ACHN (cell line): Measurements from ENCODE around the gene FSD1L.
A peak's percentile ranks its signal among the peaks of the same experiment; 100 is the strongest.

Experiments used
- DNase-seq: peaks from one replicate; pipeline ENCODE4 v3.0.0-alpha.2; 2015
- in situ Hi-C: cut with HindIII; loops from 2 replicates; pipeline ENCODE4 v1.10.0; 2017; ENCODE audit warnings: low sequenced_read_pairs, low pct_ligation_motif_present, low pct_unique_long_range_greater_than_20kb

The FSD1L gene

DNA sequence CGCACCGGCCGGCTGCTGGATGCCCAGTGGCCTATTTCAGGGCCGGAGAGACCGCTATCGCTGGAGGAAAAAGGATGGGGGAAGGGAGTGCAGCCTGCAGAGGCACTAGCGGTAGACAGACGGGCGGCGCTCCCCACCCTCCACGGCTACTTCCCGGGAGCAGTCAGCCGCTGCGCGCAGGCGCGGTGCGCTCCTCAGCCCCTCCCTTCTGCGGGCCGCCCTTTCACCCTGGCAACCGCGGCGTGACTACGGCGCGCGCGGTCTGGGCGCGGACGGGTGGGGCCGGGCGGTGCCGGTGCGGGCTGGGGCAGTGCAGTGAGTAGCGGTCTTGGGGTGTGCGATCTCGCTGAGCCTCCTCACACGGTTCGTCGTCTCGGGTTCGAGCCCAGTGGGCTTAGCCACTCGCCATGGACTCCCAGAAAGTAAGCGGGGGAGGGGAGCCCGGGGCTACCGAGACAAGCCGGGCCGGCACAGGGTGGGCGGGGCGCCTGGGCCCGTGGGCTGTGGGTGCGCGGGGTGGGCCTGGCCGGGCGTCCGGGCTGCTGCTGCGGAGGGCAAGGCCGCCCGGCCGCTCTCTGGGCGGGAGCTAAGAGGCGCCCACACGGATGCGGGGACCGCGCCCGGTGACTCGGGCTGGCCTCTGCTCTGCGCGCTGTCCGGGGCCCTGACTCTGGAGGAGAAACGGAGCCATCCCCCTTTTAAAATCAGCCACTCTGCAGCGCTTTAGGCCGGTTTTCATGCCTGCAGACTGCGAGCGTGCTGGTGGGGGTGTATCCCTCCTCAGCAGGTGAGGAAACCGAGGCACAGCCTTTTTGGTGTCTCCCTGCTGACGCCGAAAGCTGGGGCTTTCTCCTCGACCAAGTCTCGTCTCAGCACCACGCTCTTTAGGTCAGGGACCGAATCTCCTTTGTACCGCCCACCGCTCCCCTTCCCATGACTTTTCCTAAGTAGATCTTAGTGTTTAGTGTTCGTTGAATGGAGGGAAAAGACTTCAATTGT, at the start of gene FSD1L:
Gene FSD1L (plus strand): TSS at position 221 of the 999 bp plus-strand sequence. CDS start 187 bp downstream, at position 408.
- DNase-seq, result peak; percentile 91
- in situ Hi-C loops, result no loop called here

DNA sequence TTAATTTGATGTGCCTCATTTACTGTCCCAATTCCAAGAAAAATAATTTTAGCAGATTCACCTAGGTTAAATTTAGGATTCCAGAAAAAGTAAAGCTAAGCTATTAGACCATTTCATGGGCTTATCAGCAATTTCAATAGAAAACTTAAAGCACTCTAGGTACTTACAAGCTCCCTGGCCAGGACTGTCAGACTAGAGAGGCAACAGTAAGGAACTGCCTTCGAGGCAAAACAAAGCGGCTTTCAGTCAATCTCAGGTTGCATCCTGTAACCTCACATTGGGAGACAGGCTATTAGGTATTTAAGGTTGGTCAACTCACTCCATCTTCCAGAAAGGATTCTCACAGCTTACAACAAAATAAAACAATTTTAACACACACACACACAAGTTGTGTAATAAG, 48.7 kb upstream of the FSD1L start:
- in situ Hi-C loops, result no loop called here
- DNase-seq, result no peak

DNA sequence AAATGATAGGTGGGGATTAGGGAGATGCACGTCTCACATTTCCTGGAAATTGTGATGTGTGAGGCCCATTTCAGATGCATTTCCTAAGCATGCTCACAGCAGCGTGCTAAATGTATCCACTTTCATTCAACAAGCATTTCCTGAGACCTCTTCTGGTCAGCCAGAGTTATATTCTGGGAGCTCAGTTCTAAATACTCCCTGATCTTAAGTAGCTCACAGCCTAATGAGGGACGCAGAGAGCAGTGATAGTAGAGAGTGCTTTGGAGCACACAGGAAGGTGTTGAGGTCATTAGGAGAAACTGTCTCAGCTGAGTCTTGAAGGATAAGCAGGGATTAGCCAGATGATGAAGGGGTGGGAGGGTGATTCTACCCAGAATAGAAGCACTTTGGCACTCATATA, 46.2 kb upstream of the FSD1L start:
- no peak for DNase-seq
- in situ Hi-C loops, result no loop called here

DNA sequence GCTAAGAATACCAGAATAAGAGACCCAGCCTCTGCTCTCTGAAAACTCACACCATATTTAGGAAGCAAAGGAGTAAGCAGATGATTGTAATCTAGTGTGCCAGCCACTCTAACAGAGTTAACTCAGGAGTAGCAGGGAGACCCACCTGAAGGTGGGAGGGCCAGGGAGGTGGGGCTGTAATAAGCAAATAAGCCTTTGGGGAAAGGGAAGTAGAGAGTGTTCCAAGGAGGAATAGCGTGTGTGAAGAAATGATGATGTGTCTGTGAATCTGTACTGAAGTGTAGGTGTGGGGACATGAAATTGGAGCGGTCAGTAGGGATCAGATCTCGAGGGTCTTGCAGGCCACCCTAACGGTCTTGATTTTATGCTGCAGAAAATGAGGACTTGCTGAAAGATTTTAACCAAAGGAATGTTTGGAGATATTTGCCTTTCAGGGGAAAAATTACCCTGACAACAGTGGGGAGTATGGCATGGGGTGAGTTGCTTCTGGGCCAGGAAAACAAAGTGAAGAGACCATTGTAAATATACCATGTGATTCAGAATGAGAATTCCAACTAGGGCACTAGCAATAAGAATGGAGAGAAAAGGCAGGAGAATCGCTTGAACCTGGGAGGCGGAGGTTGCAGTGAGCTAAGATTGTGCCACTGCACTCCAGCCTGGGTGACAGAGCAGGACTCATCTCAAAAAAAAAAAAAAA, 44.1 kb upstream of the FSD1L start:
- DNase-seq, result no peak
- in situ Hi-C loops, result no loop called here

DNA sequence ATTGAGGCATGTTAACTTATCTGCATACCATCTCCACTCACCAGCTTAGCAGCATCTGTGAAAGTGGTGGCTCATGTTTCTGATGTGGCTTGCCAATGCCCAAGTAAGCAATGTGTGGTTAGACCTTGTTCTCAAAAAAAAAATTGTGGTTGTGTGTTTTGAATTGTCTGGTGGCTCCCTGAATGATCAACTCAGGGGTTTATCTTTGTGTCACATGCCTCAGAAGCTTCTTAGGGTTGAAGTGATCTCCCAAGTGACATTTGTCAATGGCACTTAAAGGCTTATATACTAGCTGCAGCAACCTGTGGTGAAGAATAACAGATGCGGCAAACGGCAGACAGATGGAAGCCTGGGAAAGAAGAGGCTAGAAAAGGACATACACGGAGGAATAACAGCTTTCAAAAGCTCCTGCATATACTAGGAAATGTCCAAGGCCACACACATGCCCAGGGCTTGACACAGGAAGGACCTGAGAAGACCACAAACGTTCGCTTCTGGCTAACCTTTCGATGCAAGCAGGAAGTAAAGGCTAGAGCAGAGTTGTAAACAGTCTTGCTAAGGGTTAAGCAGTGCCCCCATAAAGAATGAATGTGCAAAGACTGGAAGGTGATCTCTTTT, 42.2 kb upstream of the FSD1L start:
- peak; percentile 4 for DNase-seq
- in situ Hi-C loops, result no loop called here

DNA sequence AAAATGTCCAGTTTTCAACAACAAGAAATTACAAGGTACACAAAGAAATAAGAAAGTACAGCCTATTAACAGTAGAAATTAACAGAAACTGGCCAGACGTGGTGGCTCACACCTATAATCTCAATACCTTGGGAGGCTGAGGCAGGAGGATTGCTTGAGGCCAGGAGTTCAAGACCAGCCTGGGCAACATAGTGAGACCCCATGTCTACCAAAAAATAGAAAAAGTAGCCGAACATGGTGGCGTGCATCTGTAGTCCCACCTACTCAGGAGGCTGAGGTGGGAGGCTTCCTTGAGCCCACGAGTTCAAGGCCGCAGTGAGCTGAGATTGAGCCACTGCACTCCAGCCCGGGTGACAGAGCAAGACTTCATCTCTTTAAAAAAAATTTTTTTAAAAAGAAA, 41.5 kb upstream of the FSD1L start:
- no peak for DNase-seq
- in situ Hi-C loops, result no loop called here

DNA sequence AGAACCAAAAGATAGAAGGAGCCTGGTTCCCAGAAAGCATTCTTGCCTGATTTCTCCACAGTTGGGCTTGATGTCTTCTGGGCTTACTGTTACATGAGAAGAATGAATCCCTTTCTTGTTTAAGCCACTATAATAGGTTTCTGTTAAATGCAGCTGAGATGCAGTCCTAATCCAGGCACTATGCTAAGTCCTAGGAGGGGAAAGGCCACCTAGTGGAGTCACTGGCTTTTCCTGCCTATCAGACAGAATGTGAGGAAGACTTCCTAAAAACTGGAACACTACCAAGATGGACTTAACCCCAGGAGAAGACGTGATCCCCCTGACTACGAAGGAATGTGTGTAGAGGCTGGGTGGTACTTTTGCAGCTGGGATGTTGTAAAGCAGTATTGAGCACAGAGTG, 34.3 kb upstream of the FSD1L start:
- peak; percentile 43 for DNase-seq
- in situ Hi-C loops, result no loop called here

DNA sequence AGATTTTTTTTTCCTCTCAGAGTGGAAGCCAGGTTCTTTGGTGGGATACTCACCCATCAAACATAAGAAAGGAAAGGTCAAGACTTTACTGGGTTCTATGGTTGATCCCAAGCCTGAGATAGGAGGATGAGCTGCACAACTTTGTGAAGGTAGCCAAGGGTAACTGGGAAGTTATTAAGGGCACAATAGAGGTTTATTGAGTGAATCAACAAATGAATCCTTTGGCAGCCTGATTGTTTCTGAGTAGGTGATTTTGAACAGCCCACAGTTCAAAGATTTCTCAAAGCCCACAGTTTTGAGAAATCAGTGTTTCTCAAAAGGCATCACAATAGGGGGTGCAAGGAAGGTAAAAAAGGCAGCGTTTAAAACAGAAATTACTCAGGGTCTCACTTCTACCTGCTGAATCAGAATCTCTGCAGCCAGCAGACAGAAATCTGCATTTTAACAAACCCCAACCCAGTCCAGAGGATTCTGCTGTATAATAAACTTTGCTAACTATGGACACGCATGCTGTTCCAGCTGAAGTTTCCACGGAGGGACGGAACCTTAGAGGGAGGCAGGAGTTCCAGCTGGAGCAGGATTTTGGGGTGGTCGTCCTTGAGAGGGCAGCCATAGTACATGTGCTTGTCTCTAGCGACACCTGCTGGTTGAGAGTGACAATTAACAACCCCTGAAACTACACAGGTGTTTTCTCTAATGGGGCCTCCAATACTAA, 32.7 kb upstream of the FSD1L start:
- in situ Hi-C loops, result no loop called here
- peak; percentile 55 for DNase-seq

DNA sequence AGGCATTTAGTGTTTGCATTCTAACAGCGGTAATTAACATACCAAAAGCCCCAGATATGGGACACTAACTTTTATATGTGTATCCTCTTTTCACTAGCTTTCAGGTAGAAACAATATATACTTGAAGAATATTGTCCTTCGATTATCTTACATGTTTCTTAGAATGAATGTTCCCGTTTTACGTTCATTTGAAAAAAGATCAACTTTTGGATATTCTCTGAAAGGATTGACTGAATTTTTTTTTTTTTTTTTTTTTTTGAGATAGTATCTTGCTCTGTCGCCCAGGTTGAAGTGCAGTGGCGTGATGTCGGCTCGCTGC, 32.2 kb upstream of the FSD1L start:
- no peak for DNase-seq
- in situ Hi-C loops, result no loop called here

DNA sequence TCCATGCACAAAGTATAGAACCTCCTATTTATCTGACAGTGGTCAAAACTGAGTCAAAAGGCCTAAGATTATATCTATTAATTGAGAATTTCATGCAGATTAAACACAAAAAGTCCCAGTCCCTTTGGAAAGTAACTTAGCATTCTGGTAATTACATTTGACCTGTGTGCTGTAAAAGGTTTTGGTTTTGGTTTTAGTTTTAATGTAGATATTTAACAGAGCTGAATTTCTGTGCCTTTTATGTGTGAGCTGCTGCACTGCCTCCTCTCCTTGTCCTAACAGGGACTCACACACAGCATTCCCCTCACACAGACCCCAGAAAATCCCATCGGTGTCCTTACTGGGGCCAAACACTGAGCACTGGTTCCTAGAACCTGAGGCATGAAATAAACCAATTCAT, 31.0 kb upstream of the FSD1L start:
- in situ Hi-C loops, result no loop called here

DNA sequence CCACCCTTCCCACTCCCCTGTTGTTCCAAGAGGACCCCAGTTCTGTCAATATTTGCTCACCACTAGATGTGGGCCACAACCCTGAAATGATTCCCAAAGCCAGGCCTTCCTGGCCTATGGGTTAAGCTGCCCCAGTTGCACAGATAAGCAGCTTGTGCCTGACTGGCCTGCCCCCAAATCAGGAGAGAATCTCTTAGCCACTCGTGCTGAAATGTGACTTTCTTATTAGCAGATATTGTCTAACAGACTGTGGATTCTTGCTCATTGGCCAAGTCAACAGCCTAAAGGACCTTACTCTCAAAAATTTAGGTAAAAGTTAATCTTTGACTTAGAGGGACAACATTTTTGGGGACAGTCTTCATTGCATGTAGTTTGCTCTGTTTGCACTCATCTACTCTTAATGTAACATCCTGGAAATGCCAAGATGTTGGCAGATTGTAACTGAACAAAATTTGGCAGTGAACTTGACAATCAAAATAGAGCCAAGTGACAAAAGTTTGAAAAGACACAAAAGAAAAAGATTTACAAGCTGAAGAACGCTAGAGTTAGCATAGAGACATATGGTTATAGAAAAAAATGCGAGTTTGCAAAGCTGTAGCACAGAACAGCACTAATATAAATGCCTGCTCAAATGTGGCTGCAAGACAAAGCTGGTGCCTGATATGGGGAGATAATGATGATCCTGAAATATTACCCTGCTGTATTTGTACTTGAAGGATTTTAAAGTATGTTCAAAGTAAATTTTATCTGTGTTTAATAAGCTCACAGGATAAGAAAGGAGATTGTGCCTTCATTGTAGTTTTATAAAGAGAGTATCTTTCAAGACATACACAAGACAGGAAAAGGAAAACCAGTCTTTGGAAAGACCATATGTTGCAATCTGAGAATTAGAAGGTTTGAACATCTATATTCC, 29.0 kb upstream of the FSD1L start:
- in situ Hi-C loops, result no loop called here
- DNase-seq, result no peak

More for the DNA sequence above, 31.0 kb upstream of the FSD1L start:
- no peak for DNase-seq

DNA sequence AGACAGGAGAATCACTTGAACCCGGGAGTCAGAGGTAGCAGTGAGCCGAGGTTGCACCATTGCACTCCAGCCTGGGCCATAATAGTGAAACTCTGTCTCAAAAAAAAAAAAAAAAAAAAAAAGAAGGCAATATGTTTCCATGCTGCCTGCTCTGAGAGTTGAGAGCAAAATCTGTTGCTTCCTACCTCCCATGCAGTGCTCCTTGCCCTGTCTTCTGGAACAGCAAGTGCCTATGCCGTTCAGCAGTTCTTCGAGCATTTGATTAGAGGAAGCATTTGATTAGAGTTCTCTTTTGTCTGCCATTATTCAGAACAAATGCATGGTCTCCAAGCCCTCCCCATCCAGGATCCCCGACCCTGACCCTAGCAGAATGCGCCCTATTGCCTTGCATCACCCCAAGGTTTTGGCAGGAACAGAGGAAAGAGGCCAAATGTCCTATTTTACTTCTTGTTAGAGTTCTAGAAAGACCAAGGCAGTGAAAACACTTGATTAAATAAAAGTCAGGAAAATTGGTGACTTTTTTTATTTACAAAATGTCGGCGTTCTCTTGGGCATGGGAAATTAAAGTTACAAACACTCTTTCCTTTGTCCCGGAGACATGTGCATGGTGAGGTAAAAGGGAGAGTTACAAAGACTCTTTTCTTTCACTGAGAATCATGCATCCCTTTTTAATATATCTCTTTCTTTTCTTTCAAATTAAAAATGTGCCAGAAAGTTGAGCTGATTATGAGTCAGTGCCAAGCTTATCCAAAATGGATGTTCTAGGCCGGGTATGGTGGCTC, 27.8 kb upstream of the FSD1L start:
- in situ Hi-C loops, result no loop called here
- no peak for DNase-seq

DNA sequence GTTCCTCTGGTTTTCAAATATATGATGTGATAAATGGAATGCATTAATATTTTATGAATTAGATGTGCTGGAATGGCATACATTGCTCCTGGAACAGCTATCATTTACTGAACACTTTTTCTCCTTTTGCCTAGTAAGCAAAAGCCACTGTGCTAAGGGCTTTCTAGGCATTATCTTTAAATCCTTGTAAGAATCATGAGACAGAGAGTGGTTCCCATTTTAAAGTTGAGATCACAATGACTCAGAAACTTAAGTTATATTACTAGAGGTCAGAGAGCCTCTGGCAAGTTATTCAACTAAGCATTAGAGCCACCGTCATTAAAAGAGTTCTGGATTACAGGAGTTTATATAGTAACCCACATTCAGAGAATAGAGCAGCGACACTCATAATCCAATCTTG, 26.7 kb upstream of the FSD1L start:
- in situ Hi-C loops, result no loop called here

DNA sequence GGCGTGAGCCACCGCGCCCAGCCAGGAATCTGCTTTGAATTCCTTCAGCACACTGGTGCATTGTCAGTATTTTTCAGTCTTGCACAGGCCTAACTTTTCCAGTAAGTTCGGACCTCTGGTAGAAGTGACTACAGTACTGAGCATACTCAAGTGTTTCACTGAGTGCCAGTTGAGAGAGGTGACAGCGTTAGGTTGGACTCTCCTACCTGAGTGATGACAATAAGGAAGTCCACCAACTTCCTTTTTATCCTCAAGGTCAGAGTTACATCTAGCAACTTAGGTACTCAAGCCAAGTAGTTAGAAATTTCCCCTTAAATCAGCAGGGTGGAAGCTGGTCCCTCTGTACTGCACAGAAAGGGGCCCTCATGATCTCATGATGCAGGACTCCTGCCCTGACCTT, 26.0 kb upstream of the FSD1L start:
- in situ Hi-C loops, result no loop called here
- DNase-seq, result no peak

More for the DNA sequence above, 26.7 kb upstream of the FSD1L start:
- no peak for DNase-seq

DNA sequence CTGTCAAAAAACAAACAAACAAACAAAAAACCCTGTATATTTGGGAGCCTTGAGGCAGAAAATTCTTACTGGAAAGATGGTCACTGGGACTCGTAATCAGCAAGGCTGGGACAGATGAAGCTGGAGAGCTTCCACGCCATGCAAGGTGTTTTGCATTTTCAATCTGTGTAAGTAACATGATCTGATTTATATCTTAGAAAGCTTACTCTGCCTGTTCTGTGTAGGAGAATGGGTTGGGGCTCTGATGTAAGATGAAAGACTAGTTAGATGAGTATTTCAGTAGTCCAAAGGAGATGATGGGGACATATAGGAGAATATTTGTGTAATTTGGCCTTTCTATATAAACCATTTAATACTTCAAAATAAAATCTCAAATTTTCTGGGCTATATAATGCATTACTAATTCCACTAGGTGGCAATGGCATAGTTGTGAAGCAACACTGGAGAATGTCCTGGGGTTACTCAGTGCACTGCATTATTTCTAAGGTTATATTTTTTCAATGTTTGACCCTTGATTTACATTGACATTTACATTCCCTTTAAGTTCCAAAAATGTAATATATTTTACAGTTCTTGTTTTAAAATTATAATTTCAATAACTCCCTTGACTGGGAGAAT, 21.9 kb upstream of the FSD1L start:
- in situ Hi-C loops, result no loop called here

DNA sequence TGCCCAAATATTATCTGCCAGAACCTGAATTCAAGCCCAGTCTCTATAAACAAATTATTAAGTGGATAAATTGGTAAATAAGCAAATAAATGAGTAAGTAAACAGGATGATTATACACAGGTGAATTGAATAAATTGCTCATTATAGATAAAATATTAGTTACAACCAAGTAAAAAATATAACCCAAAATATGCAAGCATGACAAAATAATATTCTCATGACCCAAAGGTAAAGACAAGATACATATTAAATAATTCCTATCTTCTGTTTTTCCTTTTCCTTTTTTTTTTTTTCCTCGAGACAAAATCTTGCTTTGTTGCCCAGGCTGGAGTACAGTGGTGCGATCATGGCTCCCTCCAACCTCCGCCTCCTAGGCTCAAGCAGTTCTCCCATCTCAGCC, 21.2 kb upstream of the FSD1L start:
- no peak for DNase-seq
- in situ Hi-C loops, result no loop called here

More for the DNA sequence above, 21.9 kb upstream of the FSD1L start:
- peak; percentile 33 for DNase-seq
